H1 (cell line): Measurements from ENCODE around the gene KLHL3. TPM values are rescaled to one million over a fixed set of nuclear protein-coding genes. Genes with fewer than 3 reads are reported as not detected.

Source experiments
- ASH2L ChIP-seq: fragments of 200-600, 300-600 bp; sonication (generic); IDR thresholded peaks from one replicate; pipeline ENCODE4 v1.7.1; 2017; ENCODE audit warnings: low read length
- polyA plus RNA-seq, 7 experiments: library from polyadenylated mRNA; depleted of rRNA in 3 of 7; stranded (reverse) in 5 of 7; unstranded in 2 of 7; fragments of >200 nt in 5 of 7; fragments of 200-250 nt in 2 of 7; gene quantifications; 1 replicate in 5 of 7; 2 replicates in 1 of 7; 4 replicates in 1 of 7; pipeline versions ENCODE4 v1.2.1 to v1.2.3, GENCODE V29; 2011 to 2013; ENCODE audit warnings: missing spikeins in 2 of 7, mixed read lengths in 2 of 7
- total RNA-seq: library from RNA; stranded (reverse); fragmentation: NEBNext Ultra II Directional; extraction: Animal tissue kit (Norgen Biotek cat#: 25700); gene quantifications from 2 replicates; pipeline ENCODE4 v1.2.1, GENCODE V29; 2021

KLHL3 gene
- total and polyA plus RNA-seq, 2 of the 8 experiments (the other 6 are each of a cell fraction or from before 2014, with no cell fraction given) = 7.4 to 13.7 TPM

- TF ChIP-seq ASH2L = no peak
Measured at GRCh38 chr5:137656558-137656957, 79.3 kb downstream of the KLHL3 start (continued).
